RWPE2 (cell line): ENCODE measurements around the gene CARD9.

Experiments used
- ATAC-seq: fragments of 200-7000 bp; cut with Tn5 transposase; 3 replicates; pipeline ENCODE4 v1.9.1; 2021; ENCODE audit warnings: low read depth
- DNase-seq: peaks from one replicate; pipeline ENCODE4 v3.0.0-alpha.2; 2020; ENCODE audit warnings: low spot score
- H3K27ac ChIP-seq: fragments of 450-650 bp; 2 replicates; pipeline ENCODE4 v1.5.1; 2017; ENCODE audit warnings: mild to moderate bottlenecking; ENCODE audit not compliant: poor library complexity, severe bottlenecking
- H3K27me3 ChIP-seq: fragments of 250-450 bp; sonication (Bioruptor Pico); 2 replicates; pipeline ENCODE4 v1.5.1; 2021; ENCODE audit warnings: mild to moderate bottlenecking, moderate library complexity; ENCODE audit not compliant: insufficient read depth, poor library complexity, severe bottlenecking
- H3K36me3 ChIP-seq: fragments of 250-450 bp; sonication (Bioruptor Pico); 2 replicates; pipeline ENCODE4 v1.5.1; 2020; ENCODE audit warnings: low read depth, mild to moderate bottlenecking, moderate library complexity
- H3K4me1 ChIP-seq: fragments of 250-450 bp; sonication (Bioruptor Pico); 2 replicates; pipeline ENCODE4 v1.5.1; 2021; ENCODE audit warnings: mild to moderate bottlenecking, moderate library complexity; ENCODE audit not compliant: insufficient read depth, poor library complexity, severe bottlenecking
- H3K4me3 ChIP-seq: fragments of 250-450 bp; sonication (Bioruptor Pico); 2 replicates; pipeline ENCODE4 v1.5.1; 2021; ENCODE audit warnings: mild to moderate bottlenecking, moderate library complexity; ENCODE audit not compliant: severe bottlenecking
- H3K9me3 ChIP-seq: fragments of 250-450 bp; sonication (Bioruptor Pico); 2 replicates; pipeline ENCODE4 v1.5.1; 2021; ENCODE audit warnings: mild to moderate bottlenecking, moderate library complexity; ENCODE audit not compliant: severe bottlenecking
- TF ChIP-seq, protein P1 (sequence below): fragments of 450-650 bp; IDR thresholded peaks from one replicate; pipeline ENCODE4 v1.5.1; 2017; ENCODE audit warnings: mild to moderate bottlenecking, moderate library complexity; ENCODE audit not compliant: poor library complexity, severe bottlenecking

Gene CARD9

DNA sequence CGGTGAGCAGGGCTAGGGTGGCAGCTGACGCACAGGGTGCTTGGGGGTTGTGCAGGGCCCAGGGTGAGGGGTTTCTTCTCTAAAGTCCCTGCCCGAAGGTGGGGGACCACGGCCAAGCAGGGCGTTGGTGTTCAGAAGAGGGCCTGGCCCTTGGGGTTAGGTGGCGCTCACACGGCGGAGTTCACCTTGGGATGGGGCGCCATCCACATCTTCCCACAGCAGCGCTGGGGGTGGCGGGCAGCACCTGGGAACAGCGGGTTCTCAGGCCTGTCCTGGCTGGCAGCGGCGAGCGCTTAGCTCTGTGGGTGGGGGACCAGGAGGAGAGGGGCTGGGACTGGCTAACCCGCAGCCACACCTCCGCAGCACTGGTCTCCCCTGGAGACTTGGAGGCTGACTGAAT is 40.0 kb downstream of the CARD9 start:
- Histone ChIP-seq H3K27ac (no peak overlapping the region), H3K4me1 (no peaks in the 10 kb centered on the region), H3K4me3 (no peak overlapping the region), H3K9me3 (no peaks in the 10 kb centered on the region), H3K27me3 (no peaks in the 10 kb centered on the region), H3K36me3 (no peaks in the 10 kb centered on the region)
- ATAC-seq (no peak), DNase-seq (no peak)
- TF ChIP-seq, protein P1, sequence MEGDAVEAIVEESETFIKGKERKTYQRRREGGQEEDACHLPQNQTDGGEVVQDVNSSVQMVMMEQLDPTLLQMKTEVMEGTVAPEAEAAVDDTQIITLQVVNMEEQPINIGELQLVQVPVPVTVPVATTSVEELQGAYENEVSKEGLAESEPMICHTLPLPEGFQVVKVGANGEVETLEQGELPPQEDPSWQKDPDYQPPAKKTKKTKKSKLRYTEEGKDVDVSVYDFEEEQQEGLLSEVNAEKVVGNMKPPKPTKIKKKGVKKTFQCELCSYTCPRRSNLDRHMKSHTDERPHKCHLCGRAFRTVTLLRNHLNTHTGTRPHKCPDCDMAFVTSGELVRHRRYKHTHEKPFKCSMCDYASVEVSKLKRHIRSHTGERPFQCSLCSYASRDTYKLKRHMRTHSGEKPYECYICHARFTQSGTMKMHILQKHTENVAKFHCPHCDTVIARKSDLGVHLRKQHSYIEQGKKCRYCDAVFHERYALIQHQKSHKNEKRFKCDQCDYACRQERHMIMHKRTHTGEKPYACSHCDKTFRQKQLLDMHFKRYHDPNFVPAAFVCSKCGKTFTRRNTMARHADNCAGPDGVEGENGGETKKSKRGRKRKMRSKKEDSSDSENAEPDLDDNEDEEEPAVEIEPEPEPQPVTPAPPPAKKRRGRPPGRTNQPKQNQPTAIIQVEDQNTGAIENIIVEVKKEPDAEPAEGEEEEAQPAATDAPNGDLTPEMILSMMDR = no peak

DNA sequence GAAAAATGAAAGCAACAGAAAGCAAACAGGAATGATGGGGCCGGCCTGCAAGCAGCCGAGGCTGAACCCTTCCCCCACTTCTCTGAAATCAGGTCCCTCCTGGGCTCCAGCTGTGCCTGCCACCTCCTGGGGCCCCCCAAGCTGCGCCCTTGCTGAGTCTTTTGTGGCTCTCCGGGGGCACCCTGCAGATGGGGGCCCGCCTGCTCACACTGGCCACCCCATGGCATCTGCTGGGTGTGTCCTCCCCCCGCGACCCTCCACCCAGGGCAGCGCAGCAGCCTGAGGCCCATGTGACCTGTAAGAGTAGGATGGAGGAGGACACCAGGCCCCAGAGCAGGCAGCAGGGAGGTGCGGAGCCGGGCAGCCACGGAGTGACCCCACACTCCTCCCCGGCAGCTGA is 40.4 kb downstream of the CARD9 start:
- Histone ChIP-seq H3K27ac (no peak overlapping the region), H3K27me3 (no peaks in the 10 kb centered on the region), H3K9me3 (no peaks in the 10 kb centered on the region), H3K4me1 (no peaks in the 10 kb centered on the region), H3K4me3 (no peak overlapping the region), H3K36me3 (no peaks in the 10 kb centered on the region)
- DNase-seq (no peak), ATAC-seq (no peak)
- TF ChIP-seq, protein P1 = no peak

DNA sequence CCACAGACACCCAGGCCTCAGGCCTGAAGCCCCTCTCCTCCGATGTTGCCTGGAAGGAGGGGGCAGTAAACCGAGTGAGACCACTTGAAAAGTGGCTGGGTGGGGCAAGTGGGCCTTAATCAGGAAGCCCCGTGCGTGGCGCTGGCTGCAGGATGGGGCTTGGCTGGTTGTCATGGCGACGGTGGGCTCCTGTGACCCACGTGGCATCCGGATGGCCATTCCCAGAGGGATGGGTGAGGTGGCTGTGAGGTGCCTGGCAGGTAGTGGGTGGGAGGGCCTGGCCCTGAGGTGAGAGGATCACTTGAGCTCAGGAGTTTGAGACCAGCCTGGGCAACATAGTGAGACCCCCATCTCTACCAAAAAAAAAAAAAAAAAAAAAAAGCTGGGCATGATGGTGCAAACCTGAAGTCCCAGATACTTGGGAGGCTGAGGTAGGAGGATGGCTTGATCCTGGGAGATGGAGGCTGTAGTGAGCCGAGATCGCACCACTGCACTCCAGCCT is 40.9 kb downstream of the CARD9 start:
- DNase-seq (no peak), ATAC-seq (no peak)
- H3K27ac ChIP-seq = no peak overlapping the region
- H3K36me3 ChIP-seq = no peaks in the 10 kb centered on the region
- H3K4me3 ChIP-seq = no peak overlapping the region
- H3K9me3 ChIP-seq = no peaks in the 10 kb centered on the region
- no peaks in the 10 kb centered on the region for H3K27me3 ChIP-seq
- no peaks in the 10 kb centered on the region for H3K4me1 ChIP-seq
- TF ChIP-seq, protein P1 = no peak

DNA sequence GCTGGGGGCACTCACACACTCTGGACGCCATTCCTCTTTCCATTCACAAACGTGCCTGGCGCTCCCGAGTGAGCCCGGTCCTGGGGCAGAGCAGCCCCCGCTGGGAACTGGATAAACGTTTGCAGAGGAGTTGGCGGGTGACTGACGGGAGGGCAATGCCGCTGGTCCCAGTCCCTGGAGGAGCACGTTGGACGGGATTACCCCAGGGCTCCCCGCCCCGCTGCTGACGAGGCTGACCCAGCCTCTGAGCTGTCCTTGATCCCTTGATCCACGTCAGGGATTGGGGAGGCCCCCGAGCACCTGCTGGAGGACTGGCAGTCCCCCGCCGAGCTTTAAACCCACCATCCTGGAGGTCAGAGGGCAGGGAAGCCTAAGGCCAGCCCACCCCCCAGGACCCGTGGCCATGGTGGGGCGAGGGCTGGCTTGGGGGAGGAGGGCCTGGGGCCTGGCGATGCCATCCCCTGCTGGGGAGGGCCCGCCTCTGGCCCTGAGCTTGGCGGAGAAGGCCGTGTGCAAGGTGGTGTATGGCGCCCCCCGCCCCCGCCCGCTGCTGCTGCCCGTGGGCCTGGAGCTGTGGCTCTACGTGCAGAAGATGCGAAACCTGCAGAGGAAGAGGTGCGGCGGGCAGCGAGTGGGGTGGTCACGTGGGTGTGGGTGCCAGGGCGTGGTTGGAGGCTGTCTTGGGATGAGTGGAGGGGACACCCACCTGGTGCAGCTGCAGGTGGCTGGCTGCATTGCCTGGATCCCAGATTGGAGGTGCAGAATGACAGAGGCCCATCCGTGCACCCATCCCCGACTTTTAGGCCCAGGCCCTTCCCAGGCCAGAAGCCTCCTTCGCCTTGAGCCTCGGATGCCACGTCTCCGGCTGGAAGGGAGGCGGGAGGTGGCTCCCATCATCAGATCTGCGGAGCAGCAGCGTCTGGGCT is 41.6 kb downstream of the CARD9 start:
- H3K36me3 ChIP-seq = no peaks in the 10 kb centered on the region
- ATAC-seq (no peak), DNase-seq (no peak)
- TF ChIP-seq, protein P1 = no peak
- no peak overlapping the region for H3K27ac ChIP-seq
- no peak overlapping the region for H3K4me3 ChIP-seq
- H3K4me1 ChIP-seq = no peaks in the 10 kb centered on the region
- no peaks in the 10 kb centered on the region for H3K9me3 ChIP-seq
- no peaks in the 10 kb centered on the region for H3K27me3 ChIP-seq

DNA sequence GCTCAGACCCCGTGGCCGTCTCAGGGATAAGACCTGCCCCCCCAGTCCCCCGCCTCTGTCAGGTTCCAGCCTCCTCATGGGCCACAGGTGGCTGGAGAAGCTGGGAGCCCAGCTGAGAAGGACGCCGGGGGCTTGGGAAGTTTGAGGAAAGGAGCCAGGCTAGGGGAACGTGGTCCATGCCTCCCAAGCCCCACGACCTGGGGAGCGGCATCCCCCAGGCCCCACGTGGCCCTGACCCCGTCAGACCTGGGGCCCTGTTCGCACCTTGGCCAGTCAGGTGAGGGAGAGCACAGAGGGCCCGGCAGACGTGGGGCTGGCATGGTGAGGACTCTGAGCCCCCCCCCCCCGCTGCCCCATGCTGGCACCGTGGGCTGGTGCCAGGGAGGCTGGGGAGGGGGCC is 42.4 kb downstream of the CARD9 start:
- Histone ChIP-seq H3K27ac (no peak overlapping the region), H3K9me3 (no peaks in the 10 kb centered on the region), H3K36me3 (no peaks in the 10 kb centered on the region), H3K4me1 (no peaks in the 10 kb centered on the region), H3K4me3 (no peak overlapping the region), H3K27me3 (no peaks in the 10 kb centered on the region)
- no peak for ATAC-seq
- no peak for DNase-seq
- TF ChIP-seq, protein P1 = no peak
